DOHH2 (cell line): ENCODE data around the gene C10orf105.

Source experiments
- H3F3A ChIP-seq: fragments of 200-600 bp; sonication (generic), shearing (Covaris generic); 2 replicates; pipeline ENCODE4 v1.6.0; 2016; ENCODE audit warnings: antibody characterized with exemption, mild to moderate bottlenecking; ENCODE audit not compliant: control insufficient read depth, insufficient read depth
- H3K27ac ChIP-seq: fragments of 200-600 bp; sonication (generic); 2 replicates; pipeline ENCODE4 v1.5.1; 2014; ENCODE audit warnings: low read depth, mild to moderate bottlenecking, low read length, moderate library complexity
- H3K27me3 ChIP-seq: fragments of 200-600 bp; sonication (generic); 2 replicates; pipeline ENCODE4 v1.6.1; 2014; ENCODE audit warnings: mild to moderate bottlenecking, low read length, mixed read lengths; ENCODE audit not compliant: control insufficient read depth
- H3K36me3 ChIP-seq: fragments of 200-600 bp; sonication (generic); 2 replicates; pipeline ENCODE4 v1.6.1; 2014; ENCODE audit warnings: mild to moderate bottlenecking, low read length, moderate library complexity, mixed read lengths; ENCODE audit not compliant: control insufficient read depth
- H3K4me1 ChIP-seq: fragments of 200-600 bp; sonication (generic); 2 replicates; pipeline ENCODE4 v1.6.1; 2014; ENCODE audit warnings: mild to moderate bottlenecking, low read length, mixed read lengths; ENCODE audit not compliant: control insufficient read depth
- H3K4me2 ChIP-seq: fragments of 200-600 bp; sonication (generic); 2 replicates; pipeline ENCODE4 v1.6.0; 2014; ENCODE audit warnings: mild to moderate bottlenecking, low read length, moderate library complexity
- H3K4me3 ChIP-seq: fragments of 200-600 bp; sonication (generic); 2 replicates; pipeline ENCODE4 v1.5.1; 2014; ENCODE audit warnings: mild to moderate bottlenecking, low read length, mixed read lengths
- H3K79me2 ChIP-seq: fragments of 200-600 bp; sonication (generic); 2 replicates; pipeline ENCODE4 v1.6.1; 2014; ENCODE audit warnings: mild to moderate bottlenecking, low read length, mixed read lengths; ENCODE audit not compliant: control insufficient read depth
- H3K9me2 ChIP-seq: fragments of 200-600 bp; sonication (generic); replicated peaks from 2 replicates; pipeline ENCODE4 v1.6.1; 2014; ENCODE audit warnings: mild to moderate bottlenecking, low read length, mixed read lengths; ENCODE audit not compliant: control insufficient read depth
- H3K9me3 ChIP-seq: fragments of 200-600 bp; sonication (generic); 2 replicates; pipeline ENCODE4 v1.6.1; 2014; ENCODE audit warnings: antibody characterized with exemption, low read length, mixed read lengths; ENCODE audit not compliant: control insufficient read depth, insufficient read depth
- H4K20me1 ChIP-seq: fragments of 200-600 bp; sonication (generic); 2 replicates; pipeline ENCODE4 v1.6.0; 2014; ENCODE audit warnings: low read depth, mild to moderate bottlenecking, antibody characterized with exemption, low read length, moderate library complexity; ENCODE audit not compliant: control insufficient read depth, insufficient read depth
- EZH2phosphoT487 ChIP-seq: fragments of 200-600 bp; sonication (generic); IDR thresholded peaks from 2 replicates; pipeline ENCODE4 v1.6.1; 2017; ENCODE audit warnings: borderline replicate concordance, mild to moderate bottlenecking, antibody characterized with exemption, low read length, moderate library complexity, mixed read lengths
- TF ChIP-seq, protein P1 (sequence below): fragments of 200-600 bp; sonication (generic); IDR thresholded peaks from one replicate; pipeline ENCODE4 v1.5.1; 2014; ENCODE audit warnings: antibody characterized with exemption, mild to moderate bottlenecking, low read depth, low read length; ENCODE audit not compliant: poor library complexity, severe bottlenecking

Gene C10orf105, protein sequence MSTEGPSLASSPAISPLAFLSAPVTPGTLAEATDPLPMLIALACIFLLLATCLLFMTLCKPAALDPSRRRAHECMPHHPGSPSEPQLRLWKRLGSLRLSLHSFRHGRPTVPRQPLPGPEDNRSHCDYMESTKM

DNA sequence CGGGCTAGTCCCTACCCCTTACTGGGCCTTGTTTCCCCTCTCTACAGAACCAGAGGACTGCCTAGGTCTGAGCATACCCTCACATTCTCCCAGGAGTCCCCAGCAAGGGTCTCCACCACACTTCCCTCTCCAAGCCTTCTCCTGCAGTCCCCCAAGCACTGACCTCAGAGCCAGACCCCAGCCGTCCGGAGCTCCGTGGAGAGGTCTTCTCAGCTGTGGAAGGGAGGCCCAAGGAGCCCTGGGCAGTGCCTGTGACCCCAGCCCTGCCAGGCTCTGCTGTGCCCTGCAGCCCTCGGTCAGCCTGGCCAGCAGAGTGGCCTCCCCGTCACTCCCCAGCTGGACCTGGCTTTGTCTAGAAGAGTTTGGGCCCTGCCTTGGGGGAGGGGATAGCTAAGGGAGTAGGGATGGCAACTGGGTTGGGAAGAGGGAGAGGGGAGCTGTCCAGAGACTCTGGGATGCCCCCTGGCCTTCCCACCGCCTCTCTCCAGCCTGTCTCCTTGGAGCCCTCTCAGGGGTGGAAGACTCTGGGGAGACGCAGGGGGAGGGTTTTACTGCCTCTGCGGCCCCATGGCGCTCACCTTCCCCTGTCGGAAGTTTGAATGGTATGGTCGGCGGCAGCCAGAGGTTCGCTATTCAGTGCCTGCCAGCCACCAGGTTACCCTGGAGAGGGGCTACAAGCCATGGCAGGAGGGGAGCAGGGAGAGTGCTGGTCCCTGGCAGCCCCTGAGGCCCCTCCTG is at the start of gene C10orf105:
Gene C10orf105 (minus strand): TSS at position 315 of the 738 bp plus-strand sequence. CDS start 3,441 bp downstream, outside the sequence.
- H3K4me3 ChIP-seq = no peak within 1 kb of the TSS
- no peaks in the 10 kb centered on the region for H3K9me2 ChIP-seq
- H3K27ac ChIP-seq = no peak within 1 kb of the TSS
- no peaks in the 10 kb centered on the region for H3K9me3 ChIP-seq
- no peaks in the 10 kb centered on the region for H3K4me1 ChIP-seq
- 0 out of 2 replicates have a peak, but pooled peaks cover 3% of the 10 kb centered on the region for H3K27me3 ChIP-seq
- no peaks in the 10 kb centered on the region for H3F3A ChIP-seq
- H3K36me3 ChIP-seq = no peaks in the 10 kb centered on the region
- no peak within 1 kb of the TSS for H3K4me2 ChIP-seq
- H4K20me1 ChIP-seq = no peaks in the 10 kb centered on the region
- TF ChIP-seq, protein P1, sequence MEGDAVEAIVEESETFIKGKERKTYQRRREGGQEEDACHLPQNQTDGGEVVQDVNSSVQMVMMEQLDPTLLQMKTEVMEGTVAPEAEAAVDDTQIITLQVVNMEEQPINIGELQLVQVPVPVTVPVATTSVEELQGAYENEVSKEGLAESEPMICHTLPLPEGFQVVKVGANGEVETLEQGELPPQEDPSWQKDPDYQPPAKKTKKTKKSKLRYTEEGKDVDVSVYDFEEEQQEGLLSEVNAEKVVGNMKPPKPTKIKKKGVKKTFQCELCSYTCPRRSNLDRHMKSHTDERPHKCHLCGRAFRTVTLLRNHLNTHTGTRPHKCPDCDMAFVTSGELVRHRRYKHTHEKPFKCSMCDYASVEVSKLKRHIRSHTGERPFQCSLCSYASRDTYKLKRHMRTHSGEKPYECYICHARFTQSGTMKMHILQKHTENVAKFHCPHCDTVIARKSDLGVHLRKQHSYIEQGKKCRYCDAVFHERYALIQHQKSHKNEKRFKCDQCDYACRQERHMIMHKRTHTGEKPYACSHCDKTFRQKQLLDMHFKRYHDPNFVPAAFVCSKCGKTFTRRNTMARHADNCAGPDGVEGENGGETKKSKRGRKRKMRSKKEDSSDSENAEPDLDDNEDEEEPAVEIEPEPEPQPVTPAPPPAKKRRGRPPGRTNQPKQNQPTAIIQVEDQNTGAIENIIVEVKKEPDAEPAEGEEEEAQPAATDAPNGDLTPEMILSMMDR = no peak
- TF ChIP-seq EZH2phosphoT487 = no peak
- H3K79me2 ChIP-seq = no peaks in the 10 kb centered on the region

DNA sequence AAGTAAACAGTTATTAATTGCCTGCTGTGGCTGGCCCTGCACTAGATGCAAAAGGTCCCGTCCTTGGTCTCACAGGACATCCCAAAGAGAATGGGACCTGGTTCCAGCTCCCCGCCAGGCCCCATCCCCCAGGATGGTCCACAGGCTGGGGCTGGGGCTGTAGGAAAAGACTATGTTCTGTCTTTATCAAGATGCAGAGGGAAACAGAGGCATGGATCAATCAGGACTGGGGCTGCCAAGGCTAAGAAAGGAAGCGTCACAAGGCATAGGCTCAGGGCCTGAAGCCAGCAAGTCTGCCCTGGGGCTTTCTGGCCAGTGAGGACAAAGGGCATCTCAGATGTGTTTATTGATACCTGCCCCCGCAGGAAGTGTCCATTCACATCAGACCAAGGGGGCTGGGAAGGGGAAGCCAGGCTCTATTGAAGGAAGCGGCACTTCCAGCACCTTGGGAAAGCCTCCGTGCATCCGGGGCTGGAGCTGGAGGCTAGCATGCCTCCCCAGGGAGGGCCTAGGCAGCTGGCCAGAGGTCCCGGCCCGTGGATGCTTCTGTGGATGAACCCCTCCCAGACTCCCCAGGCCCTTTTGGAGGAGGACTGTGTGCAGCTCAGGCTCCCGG is 48.0 kb upstream of the C10orf105 start:
- H3K79me2 ChIP-seq = no peaks in the 10 kb centered on the region
- no peaks in the 10 kb centered on the region for H3K36me3 ChIP-seq
- no peaks in the 10 kb centered on the region for H3K9me3 ChIP-seq
- peaks cover 3% of the 10 kb centered on the region; the same call in 1 of the 2 replicates for H3K4me1 ChIP-seq
- no peak overlapping the region for H3K27ac ChIP-seq
- no peaks in the 10 kb centered on the region for H3K9me2 ChIP-seq
- H3K27me3 ChIP-seq = peaks cover 4% of the 10 kb centered on the region
- no peak overlapping the region for H3K4me3 ChIP-seq
- H4K20me1 ChIP-seq = no peaks in the 10 kb centered on the region
- H3K4me2 ChIP-seq = no peak overlapping the region
- no peaks in the 10 kb centered on the region for H3F3A ChIP-seq
- no peak for TF ChIP-seq EZH2phosphoT487
- TF ChIP-seq, protein P1 = no peak

DNA sequence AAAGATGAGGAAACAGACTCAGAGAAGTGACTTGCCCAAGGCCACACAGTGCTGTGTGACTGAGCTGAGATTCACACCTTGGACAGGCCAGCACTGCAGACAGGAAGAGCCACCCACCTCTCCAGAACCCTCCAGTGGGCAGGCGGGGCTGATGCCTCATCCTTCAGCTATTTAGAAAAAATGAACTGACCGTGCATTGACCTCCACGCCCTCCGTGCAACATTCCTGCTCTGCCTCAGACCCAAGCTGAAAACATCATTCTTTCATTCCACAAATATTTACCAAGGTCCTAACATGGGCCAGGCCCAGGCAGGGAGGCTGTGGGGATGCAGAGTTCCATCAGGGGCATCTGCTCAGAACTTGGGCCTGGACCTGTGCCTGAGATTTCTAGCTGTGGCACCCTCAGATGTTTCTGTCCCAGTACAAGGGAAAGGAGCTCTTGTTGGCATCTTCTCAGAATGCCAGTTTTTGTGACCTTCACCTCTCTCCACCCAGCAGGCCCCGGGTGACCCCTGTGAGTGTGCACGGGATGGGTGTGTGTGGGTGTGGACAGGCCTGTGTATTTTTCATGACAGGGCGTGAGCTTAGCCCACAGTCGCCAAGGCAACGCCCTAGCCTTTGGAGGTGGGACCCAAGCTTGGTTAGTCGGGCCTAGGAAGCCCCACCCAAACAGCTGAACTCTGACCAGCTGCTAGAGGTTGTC is 47.3 kb upstream of the C10orf105 start:
- Histone ChIP-seq H3K36me3 (no peaks in the 10 kb centered on the region), H4K20me1 (no peaks in the 10 kb centered on the region), H3K79me2 (no peaks in the 10 kb centered on the region), H3K4me3 (no peak overlapping the region), H3K4me2 (no peak overlapping the region), H3K4me1 (peaks cover 3% of the 10 kb centered on the region; the same call in 1 of the 2 replicates), H3K27ac (no peak overlapping the region), H3K27me3 (peaks cover 3% of the 10 kb centered on the region; the same call in 1 of the 2 replicates), H3K9me3 (no peaks in the 10 kb centered on the region), H3F3A (no peaks in the 10 kb centered on the region), H3K9me2 (no peaks in the 10 kb centered on the region)
- TF ChIP-seq EZH2phosphoT487 = no peak
- TF ChIP-seq, protein P1 = no peak
